GM10248 (cell line): Measurements from ENCODE around the gene UCMA.
A peak's percentile ranks its signal among the peaks of the same experiment; 100 is the strongest.
"Not testable (repeated sequence)": the region's sequence is repeated elsewhere in the genome, so short reads cannot be mapped to it uniquely, and the experiment has no call there.

Experiments
- CTCF ChIA-PET: fragments of 300-600 bp; sonication (Branson Sonifier 250); formaldehyde crosslinking; extraction: SDS; loops from one replicate; lab custom pipeline; 2021; ENCODE audit warnings: antibody characterized with exemption; lab: Yijun Ruan, JAX
- POLR2A ChIA-PET: fragments of 350-650 bp; sonication (Branson Sonifier 250); formaldehyde crosslinking; extraction: SDS; loops from one replicate; lab custom pipeline; 2020; ENCODE audit warnings: antibody characterized with exemption; lab: Yijun Ruan, JAX
- DNase-seq: peaks from one replicate; pipeline ENCODE4 v3.0.0; 2012; ENCODE audit errors: extremely low spot score
- TF ChIP-seq, protein P1 (sequence below): IDR thresholded peaks from 2 replicates; pipeline ENCODE4 v1.5.1; 2012; ENCODE audit warnings: mild to moderate bottlenecking, low read depth; ENCODE audit errors: extremely low read depth, missing control alignments, control extremely low read depth

The UCMA gene

DNA sequence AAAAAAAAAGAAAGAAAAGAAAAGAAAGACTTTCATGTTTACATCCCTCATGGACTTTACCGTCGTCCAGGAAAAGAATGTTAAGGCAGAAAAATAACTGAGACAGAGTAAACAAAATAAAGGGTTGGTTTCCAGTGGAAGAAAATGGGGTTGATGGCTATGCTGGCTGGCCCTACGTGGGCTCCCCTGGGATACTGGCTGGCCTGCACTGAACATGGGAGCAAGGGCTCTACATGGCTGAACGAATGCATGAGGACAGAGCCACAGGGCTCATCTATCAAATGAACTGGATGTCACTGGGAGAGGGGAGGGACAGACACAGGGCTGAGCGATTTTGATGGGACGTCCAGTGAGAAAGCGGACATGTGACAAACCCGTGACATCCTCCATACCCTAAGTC is 2.5 kb upstream of the UCMA start:
- CTCF ChIA-PET = interaction anchor here (0.8 kb wide), 1 partner anchor 76 kb away, joined by 3 read pairs; no protein-coding TSS in a partner anchor
- POLR2A ChIA-PET = no interaction called here
- DNase-seq = no peak
- TF ChIP-seq, protein P1, sequence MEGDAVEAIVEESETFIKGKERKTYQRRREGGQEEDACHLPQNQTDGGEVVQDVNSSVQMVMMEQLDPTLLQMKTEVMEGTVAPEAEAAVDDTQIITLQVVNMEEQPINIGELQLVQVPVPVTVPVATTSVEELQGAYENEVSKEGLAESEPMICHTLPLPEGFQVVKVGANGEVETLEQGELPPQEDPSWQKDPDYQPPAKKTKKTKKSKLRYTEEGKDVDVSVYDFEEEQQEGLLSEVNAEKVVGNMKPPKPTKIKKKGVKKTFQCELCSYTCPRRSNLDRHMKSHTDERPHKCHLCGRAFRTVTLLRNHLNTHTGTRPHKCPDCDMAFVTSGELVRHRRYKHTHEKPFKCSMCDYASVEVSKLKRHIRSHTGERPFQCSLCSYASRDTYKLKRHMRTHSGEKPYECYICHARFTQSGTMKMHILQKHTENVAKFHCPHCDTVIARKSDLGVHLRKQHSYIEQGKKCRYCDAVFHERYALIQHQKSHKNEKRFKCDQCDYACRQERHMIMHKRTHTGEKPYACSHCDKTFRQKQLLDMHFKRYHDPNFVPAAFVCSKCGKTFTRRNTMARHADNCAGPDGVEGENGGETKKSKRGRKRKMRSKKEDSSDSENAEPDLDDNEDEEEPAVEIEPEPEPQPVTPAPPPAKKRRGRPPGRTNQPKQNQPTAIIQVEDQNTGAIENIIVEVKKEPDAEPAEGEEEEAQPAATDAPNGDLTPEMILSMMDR = no peak

DNA sequence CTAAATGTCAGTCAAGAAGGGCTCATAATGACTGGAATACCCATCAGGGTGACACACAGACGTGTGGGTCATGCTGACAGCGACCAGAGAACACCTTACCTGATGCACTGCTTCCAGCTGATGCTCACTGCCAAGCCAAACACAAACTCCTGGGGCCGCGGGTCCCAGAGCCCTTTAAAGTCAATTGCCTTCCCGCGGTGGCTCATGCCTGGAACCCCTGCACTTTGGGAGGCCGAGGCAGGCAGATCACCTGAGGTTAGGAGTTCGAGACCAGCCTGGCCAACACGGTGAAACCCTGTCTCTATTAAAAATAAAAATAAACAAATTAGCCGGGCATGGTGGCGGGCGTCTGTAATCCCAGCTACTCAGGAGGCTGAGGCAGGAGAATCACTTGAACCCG is 562 bp upstream of the UCMA start:
- POLR2A ChIA-PET = not testable (repeated sequence)

DNA sequence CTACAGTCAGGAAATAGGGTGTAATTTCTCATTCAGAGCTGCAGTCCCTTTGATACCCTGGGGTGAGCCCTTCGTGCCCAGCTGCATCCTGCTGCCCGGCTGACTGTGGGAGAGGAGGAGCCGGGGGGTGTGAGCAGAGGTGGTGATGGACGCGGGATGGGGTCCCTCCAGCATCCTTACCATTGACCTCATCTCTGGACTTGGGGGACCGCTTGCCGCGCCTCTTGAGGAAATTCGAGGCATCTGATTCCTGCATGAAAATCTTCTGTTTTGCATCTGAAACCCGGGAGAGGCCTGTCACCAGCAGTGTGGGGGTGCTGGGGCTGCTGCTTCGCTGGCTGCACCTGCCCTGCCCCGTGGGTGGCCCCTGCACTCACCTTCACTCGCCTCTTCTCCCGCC is 816 bp downstream of the UCMA start:
- DNase-seq = peak; percentile 6
- CTCF ChIA-PET = no interaction called here
- POLR2A ChIA-PET = no interaction called here
- TF ChIP-seq, protein P1 = no peak

More for the DNA sequence above, 562 bp upstream of the UCMA start:
- DNase-seq, CTCF ChIA-PET: not testable (repeated sequence)

DNA sequence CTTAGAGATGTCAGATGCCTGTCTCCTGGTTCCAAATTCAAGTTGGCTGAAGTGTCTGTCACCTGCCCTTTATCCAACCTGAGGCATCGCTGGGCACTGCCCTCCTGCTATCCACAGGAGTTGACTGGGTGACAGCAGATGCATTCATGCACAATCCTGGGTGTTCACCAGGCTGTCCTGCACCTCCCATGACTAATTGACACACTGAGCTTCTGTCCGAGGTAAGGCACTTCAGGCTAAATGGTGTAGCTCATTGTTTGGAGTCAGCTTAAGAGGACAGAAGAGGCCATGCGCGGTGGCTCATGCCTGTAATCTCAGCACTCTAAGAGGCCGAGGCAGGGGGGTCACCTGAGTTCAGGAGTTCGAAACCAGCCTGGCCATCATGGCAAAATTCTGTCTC is 2.4 kb downstream of the UCMA start:
- POLR2A ChIA-PET = no interaction called here

DNA sequence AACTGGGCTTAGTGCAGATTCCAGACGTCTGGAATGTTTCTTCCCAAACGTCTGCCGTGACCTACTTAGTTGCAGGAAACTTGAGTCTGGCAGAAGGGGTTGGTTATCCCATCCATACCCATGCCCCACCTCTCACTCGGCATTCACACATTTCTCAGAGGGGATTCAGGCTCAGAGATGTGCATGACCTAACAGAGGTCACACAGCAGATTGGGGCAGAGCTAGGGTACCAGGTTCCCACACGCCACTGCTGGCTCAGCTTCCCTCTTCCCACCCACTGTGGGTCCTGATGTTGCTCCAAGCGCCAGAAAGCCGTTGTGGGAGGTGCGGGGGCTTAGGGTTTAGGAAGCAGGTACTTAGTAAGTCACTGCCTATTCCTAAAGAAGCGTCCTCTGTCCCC is 3.0 kb downstream of the UCMA start:
- DNase-seq = no peak
- CTCF ChIA-PET = interaction anchor here (1.6 kb wide), 1 partner anchor 28 kb away, joined by 3 read pairs; no protein-coding TSS in a partner anchor
- POLR2A ChIA-PET = no interaction called here
- TF ChIP-seq, protein P1 = no peak

More for the DNA sequence above, 2.4 kb downstream of the UCMA start:
- CTCF ChIA-PET = no interaction called here
- no peak for DNase-seq
- TF ChIP-seq, protein P1 = no peak

DNA sequence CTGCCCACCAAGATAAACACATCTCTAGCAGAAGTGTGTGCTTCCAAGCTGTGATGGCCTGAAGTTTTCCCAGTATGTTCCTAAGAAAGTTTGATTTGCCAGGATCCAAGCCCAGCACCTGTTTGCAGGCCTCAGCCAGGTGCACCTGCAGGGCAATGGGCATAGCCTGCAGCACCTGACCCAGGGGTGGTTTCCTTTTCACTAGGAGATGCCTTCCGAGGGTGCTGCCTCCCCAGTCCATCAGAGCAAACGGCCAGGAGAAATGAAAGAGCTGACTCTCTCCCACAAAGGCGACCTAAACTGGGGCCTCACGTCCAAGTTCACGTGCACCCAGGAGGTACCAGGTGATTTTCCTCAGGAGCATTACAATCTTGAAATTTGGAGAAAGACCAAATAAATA is 7.1 kb downstream of the UCMA start:
- no peak for DNase-seq
- TF ChIP-seq, protein P1 = no peak
- POLR2A ChIA-PET = no interaction called here
- CTCF ChIA-PET = no interaction called here

DNA sequence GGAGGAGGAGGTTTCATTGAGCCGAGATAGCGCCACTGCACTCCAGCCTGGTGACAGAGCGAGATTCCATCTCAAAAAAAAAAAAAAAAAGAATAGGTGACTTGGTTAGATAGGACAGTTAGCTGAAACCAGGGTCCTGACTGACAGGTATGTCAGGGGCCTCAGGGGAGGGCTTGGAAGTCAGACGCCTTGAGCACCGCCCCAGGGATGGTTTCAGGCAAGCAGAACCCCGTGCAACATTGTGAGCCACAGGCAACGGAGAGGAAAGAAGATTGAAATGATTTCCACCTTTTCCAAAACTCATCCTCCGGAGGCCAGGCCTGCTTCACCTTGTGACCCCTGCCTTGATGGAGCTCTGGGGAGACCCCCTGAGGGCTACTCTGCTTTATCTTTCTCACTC is 8.6 kb downstream of the UCMA start:
- ChIA-PET POLR2A (no interaction called here), CTCF (interaction anchor here (1.8 kb wide), 1 partner anchor 77 kb away, joined by 4 read pairs; no protein-coding TSS in a partner anchor)
- no peak for DNase-seq
- TF ChIP-seq, protein P1 = no peak
